GM12875 (cell line): ENCODE results near the gene NDUFB11.
"Not testable (repeated sequence)": the region's sequence is repeated elsewhere in the genome, so short reads cannot be mapped to it uniquely, and the experiment has no call there.

ENCODE experiments used
- H3K4me3 ChIP-seq: one replicate; pipeline ENCODE4 v1.5.1; 2011; ENCODE audit warnings: low read depth, low read length, control low read depth
- CTCF ChIP-seq: IDR thresholded peaks from 2 replicates; pipeline ENCODE4 v1.5.1; 2011; ENCODE audit warnings: low read depth, mild to moderate bottlenecking, control low read depth, inconsistent platforms, low read length, moderate library complexity, borderline replicate concordance; ENCODE audit not compliant: insufficient read depth

Gene NDUFB11

DNA sequence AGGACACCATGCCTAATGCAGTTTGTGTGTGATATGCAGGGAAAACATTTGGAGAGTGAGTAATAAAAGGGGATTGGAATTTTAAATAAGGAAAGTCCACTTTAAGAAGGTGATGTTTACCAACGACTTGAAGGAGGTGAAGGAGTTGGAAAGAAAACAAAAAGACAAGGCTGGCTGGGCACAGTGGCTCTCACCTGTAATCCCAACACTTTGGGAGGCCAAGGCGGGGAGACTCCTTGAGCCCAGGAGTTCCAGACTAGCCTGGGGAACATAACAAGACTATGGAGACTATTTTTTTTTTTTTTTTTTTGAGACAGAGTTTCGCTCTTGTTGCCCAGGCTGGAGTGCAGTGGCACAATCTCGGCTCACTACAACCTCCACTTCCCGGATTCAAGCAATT, 11.0 kb downstream of the NDUFB11 start:
- no peak overlapping the region for H3K4me3 ChIP-seq
- no peak for TF ChIP-seq CTCF

DNA sequence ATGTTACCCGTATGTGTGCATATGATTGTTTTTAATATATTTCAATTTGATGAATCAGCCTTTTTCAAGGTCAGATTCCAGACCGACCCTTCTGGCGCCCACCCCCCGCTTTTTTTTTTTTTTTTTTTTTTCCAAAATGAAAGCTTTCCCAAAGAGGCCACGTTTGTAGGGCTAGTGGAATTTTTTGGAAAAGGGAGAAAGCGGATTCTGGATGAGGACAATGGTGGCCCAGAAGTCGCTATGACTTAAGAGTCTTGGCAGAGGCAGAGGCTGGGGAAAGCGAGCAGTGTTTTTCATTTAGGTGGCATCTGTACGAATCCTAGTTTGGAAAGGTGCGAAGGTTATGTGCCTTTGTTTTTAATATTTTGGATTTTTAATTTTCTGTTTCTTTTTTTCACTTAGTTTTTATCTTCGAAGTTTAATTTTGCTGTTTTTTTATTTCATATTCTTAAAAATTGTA, 14.6 kb downstream of the NDUFB11 start:
- H3K4me3 ChIP-seq = peak overlapping the region; percentile 61

GRCh38 chrX:47129157-47129898, 15.2 kb downstream of the NDUFB11 start:
- no peak for TF ChIP-seq CTCF

More for the DNA sequence above, 14.6 kb downstream of the NDUFB11 start:
- no peak for TF ChIP-seq CTCF

DNA sequence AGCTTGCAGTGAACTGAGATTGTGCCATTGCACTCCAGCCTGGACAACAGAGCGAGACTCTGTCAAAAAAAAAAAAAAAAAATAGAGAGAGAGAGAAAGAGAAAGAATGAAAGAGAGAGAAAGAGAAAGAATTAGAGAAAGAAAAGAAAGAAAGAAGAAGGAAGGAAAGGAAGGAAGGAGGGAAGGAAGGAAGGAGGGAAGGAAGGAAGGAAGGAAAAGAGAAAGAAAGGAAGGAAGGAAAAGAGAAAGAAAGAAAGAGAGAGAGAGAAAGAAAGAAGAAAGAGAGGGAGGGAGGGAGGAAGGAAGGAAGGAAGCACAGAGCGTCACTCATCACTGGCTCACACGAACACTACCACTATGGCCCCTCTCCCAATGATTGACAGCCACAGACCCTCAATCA, 20.0 kb downstream of the NDUFB11 start:
- not testable (repeated sequence) for H3K4me3 ChIP-seq

More at GRCh38 chrX:47129157-47129898, 15.2 kb downstream of the NDUFB11 start:
- peak overlapping the region; percentile 61 for H3K4me3 ChIP-seq

DNA sequence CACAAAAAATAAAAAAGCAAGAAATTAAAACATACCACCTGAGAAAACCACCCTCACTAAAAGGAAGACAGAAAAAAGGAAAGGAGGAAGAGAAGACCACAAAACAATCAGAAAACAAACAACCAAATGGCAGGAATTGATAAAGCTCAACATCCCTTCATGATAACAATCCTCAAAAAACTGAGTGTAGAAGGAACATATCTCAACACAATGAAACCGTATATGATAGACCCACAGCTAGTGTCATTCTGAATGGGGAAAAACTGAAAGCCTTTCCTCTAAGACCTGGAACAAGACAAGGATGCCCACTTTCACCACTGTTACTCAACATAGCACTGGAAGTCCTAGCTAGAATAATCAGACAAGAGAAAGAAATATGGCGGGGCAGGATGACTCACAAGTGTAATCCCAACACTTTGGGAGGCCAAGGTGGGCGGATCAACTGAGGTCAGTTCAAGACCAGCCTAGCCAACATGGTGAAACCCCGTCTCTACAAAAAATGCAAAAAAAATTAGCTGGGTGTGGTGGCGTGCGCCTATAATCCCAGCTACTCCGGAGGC, 27.9 kb downstream of the NDUFB11 start:
- H3K4me3 ChIP-seq = not testable (repeated sequence)

GRCh38 chrX:47112316-47112954, 32.1 kb downstream of the NDUFB11 start:
- H3K4me3 ChIP-seq = no peak overlapping the region
- no peak for TF ChIP-seq CTCF

- H3K4me3 ChIP-seq = not testable (repeated sequence)
Measured at GRCh38 chrX:47110936-47111615, 33.4 kb downstream of the NDUFB11 start.

- H3K4me3 ChIP-seq = no peak overlapping the region
- no peak for TF ChIP-seq CTCF
Measured at GRCh38 chrX:47101206-47101605, 43.3 kb downstream of the NDUFB11 start.
